MCF 10A (cell line): ENCODE results near the gene BCL2. TPM values are rescaled to one million over a fixed set of nuclear protein-coding genes. Genes with fewer than 3 reads are reported as not detected.

Experiments used
- BruUV-seq: library from RNA; stranded (reverse); fragments of 400-500 nt; replicated peaks from 2 replicates; lab custom pipeline; 2021; lab: Mats Ljungman, UMichigan
- CTCF ChIA-PET: fragments of 300-600 bp; sonication (Branson Sonifier 250); formaldehyde crosslinking; extraction: SDS; loops from one replicate; lab custom pipeline; 2021; ENCODE audit warnings: antibody characterized with exemption, inconsistent platforms; lab: Yijun Ruan, JAX
- POLR2A ChIA-PET: fragments of 300-600, 350-650 bp; sonication (Branson Sonifier 250); formaldehyde crosslinking; extraction: SDS; loops from one replicate; lab custom pipeline; 2020; ENCODE audit warnings: antibody characterized with exemption, inconsistent platforms; lab: Yijun Ruan, JAX
- DNase-seq: peaks from one replicate; pipeline ENCODE4 v3.0.0-alpha.2; 2018; ENCODE audit not compliant: unreplicated experiment
- H3K27ac Mint-ChIP-seq: one replicate; pipeline ENCODE4 v1.8.0; 2022; ENCODE audit warnings: mild to moderate bottlenecking, low read depth, mixed read lengths; ENCODE audit not compliant: unreplicated experiment
- H3K27me3 Mint-ChIP-seq: one replicate; pipeline ENCODE4 v1.8.0; 2022; ENCODE audit warnings: mixed read lengths; ENCODE audit not compliant: insufficient read depth, unreplicated experiment
- H3K36me3 Mint-ChIP-seq: one replicate; pipeline ENCODE4 v1.8.0; 2022; ENCODE audit warnings: mild to moderate bottlenecking, moderate library complexity, mixed read lengths; ENCODE audit not compliant: insufficient read depth, unreplicated experiment
- H3K4me1 Mint-ChIP-seq: one replicate; pipeline ENCODE4 v1.8.0; 2022; ENCODE audit warnings: mixed read lengths; ENCODE audit not compliant: insufficient read depth, unreplicated experiment
- H3K4me3 Mint-ChIP-seq: one replicate; pipeline ENCODE4 v1.8.0; 2022; ENCODE audit warnings: mild to moderate bottlenecking, moderate library complexity, mixed read lengths; ENCODE audit not compliant: unreplicated experiment
- H3K9me3 Mint-ChIP-seq: one replicate; pipeline ENCODE4 v1.8.0; 2022; ENCODE audit warnings: mixed read lengths; ENCODE audit not compliant: unreplicated experiment
- CTCF ChIP-seq: fragments of 200-600 bp; IDR thresholded peaks from one replicate; pipeline ENCODE4 v1.8.0; 2022; ENCODE audit warnings: antibody characterized with exemption, mild to moderate bottlenecking; ENCODE audit not compliant: unreplicated experiment
- intact Hi-C: fragments of 100-400 bp; cut with micrococcal nuclease; formaldehyde crosslinking; loops from 2 replicates; pipeline ENCODE4 v1.14.1; 2022
- total RNA-seq: library from RNA; stranded (reverse); gene quantifications from 2 replicates; pipeline ENCODE4 v1.2.3, GENCODE V29; 2022

The BCL2 gene
- total RNA-seq, 1 experiment from 2014 or later = 3.0 TPM

GRCh38 chr18:63311118-63312018, 8.2 kb downstream of the BCL2 start:
- no peaks in the 10 kb centered on the region for H3K36me3 Mint-ChIP-seq
- no peaks in the 10 kb centered on the region for H3K27me3 Mint-ChIP-seq
- intact Hi-C loops = no loop called here
- no TSS peak for BruUV-seq
- H3K9me3 Mint-ChIP-seq = no peaks in the 10 kb centered on the region
- ChIA-PET POLR2A (interaction anchor here (0.5 to 1.4 kb wide), 3 partner anchors 8 to 363 kb away, joined by 3 read pairs; partner anchors contain the start of gene BCL2), CTCF (interaction anchor here (0.6 to 2.6 kb wide), 7 partner anchors 11 to 316 kb away, joined by 3 to 10 read pairs (median 3); no protein-coding TSS in a partner anchor)
- H3K4me3 Mint-ChIP-seq = no peak overlapping the region
- H3K27ac Mint-ChIP-seq = no peak overlapping the region
- no peaks in the 10 kb centered on the region for H3K4me1 Mint-ChIP-seq
- no peak for DNase-seq
- TF ChIP-seq CTCF = no peak

DNA sequence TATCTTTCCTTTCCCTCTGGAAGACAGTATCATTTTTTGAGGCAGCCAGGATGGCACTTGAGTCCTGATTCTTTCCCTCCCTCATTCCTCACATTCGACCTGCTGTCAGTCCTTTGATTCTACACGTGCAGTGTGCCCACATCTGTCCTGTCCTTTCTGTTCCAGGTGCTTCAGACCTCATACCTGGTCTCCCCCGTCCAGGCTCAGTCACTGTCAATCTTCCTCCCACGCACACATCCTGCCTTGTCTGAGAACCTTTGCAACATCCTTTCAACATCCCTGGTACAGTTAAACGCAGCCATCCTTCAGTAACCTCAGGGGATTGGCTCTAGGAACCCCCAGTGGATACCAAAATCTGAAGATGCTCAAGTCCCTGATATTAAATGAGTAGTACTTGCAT, 10.1 kb downstream of the BCL2 start:
- CTCF ChIA-PET = no interaction called here
- POLR2A ChIA-PET = no interaction called here
- H3K4me1 Mint-ChIP-seq = no peaks in the 10 kb centered on the region
- no TSS peak for BruUV-seq
- no peak overlapping the region for H3K4me3 Mint-ChIP-seq
- no peak overlapping the region for H3K27ac Mint-ChIP-seq
- intact Hi-C loops = no loop called here
- DNase-seq = no peak
- no peaks in the 10 kb centered on the region for H3K36me3 Mint-ChIP-seq
- no peaks in the 10 kb centered on the region for H3K9me3 Mint-ChIP-seq
- no peak for TF ChIP-seq CTCF
- no peaks in the 10 kb centered on the region for H3K27me3 Mint-ChIP-seq

DNA sequence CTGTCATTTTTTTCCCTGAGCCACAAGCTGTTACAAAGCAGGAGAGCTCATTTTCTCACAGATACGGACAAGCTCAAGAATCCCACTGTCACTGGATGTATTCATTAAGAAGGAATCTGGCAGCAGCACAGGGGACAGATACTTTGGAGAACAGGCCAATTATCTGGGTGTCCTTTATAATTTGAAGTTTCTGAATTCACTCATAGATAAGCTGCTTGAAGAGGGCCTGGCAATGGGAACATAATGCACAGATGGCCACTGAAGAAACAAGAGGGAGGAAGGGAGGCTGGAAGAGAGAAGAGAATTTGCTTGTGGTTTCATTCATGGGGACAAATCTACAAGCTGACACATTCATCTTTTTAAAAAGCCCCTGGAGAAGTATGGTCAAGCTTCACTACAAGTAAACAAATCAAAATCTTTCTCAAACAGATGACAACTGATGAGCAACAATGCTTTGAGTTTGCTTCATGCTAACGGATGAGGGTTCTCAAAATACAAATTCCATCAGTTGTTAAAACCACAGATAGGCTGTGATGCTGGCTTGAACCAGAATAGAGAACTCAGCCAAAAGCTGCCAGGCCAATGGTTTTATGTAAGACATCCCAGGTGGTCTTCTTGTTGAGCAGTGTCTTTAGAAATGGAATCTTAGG, 11.9 kb downstream of the BCL2 start:
- H3K27me3 Mint-ChIP-seq = no peaks in the 10 kb centered on the region
- H3K27ac Mint-ChIP-seq = no peak overlapping the region
- H3K4me3 Mint-ChIP-seq = no peak overlapping the region
- no peaks in the 10 kb centered on the region for H3K36me3 Mint-ChIP-seq
- DNase-seq = no peak
- ChIA-PET POLR2A (interaction anchor here (0.6 to 1.5 kb wide), 3 partner anchors 11 to 173 kb away, joined by 3 to 8 read pairs (median 3); partner anchors contain the start of gene BCL2), CTCF (interaction anchor here (0.6 to 2.2 kb wide), 5 partner anchors 10 to 721 kb away, joined by 3 to 8 read pairs (median 4); no protein-coding TSS in a partner anchor)
- intact Hi-C loops = no loop called here
- TF ChIP-seq CTCF = no peak
- no TSS peak for BruUV-seq
- H3K4me1 Mint-ChIP-seq = no peaks in the 10 kb centered on the region
- no peaks in the 10 kb centered on the region for H3K9me3 Mint-ChIP-seq
